ENCODE measurements around the gene NFATC1.

NFATC1 gene

DNA sequence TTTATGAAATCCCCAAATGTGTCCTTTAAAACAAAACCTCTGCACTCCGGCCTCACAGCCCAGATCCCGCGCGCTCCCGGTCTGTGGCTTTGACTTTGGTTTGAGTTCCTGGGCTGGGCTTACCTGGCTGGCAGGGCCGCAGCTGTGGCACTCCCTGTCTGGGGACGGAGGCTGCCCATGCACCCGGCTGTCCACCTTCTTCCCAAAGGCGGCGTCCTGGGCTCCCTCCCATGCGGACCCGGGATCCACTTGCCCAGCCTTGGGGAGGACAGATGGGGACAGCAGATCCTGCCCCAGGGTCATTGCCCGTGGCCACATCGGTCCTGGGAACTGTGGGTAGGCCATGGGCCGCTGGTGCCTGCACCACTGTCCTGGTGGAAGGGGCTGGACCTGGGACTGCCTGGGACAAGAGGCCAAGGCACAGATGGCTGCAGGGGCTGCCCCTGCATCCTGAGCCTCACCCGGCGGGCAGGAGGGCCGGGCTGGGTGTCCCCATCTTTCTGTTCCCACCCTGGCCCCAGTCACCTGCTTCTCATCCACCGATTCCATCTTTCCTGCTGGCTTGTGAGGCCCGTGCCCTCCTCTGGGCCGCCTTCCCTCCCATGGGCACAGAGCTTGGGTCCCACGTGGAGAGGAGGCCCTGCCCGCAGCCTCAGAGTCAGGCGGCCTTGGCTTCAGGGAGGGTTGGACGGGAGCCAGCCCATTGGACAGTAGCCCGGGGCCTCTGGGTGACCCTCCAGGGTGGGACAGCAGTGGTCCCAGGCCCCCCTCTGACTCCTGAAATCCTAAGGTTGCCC, 27.7 kb downstream of the NFATC1 start:
- no peak for DNase-seq (ENCODE audit: low spot score)

DNA sequence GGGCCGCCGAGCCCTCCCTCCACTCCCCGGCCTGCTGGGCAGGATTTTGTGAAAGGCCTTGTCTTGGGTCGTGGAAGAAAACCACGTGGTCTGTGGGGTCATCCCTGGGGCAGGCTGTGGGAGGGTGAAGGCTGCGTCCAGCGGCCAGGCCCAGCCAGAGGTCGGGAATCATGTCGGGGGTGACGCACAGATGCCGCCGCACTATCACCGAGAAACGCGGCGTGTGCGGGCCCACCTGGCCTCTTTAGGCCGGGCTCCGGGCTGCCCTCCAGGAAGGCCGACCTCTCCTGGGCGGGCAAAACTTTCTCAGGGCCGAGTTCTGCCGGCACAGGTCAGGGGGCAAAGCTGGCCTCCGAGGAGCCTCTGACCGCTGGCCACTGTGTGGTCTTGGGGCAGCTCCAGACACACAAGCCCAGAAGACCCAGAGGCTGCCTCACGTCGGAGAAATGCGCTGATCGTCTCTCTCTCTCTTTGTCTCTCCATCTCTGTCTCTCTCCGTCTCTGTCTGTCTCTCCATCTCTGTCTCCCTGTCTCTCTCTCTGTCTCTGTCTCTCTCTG, 28.4 kb downstream of the NFATC1 start:
- DNase-seq (ENCODE audit: low spot score) = no peak

DNA sequence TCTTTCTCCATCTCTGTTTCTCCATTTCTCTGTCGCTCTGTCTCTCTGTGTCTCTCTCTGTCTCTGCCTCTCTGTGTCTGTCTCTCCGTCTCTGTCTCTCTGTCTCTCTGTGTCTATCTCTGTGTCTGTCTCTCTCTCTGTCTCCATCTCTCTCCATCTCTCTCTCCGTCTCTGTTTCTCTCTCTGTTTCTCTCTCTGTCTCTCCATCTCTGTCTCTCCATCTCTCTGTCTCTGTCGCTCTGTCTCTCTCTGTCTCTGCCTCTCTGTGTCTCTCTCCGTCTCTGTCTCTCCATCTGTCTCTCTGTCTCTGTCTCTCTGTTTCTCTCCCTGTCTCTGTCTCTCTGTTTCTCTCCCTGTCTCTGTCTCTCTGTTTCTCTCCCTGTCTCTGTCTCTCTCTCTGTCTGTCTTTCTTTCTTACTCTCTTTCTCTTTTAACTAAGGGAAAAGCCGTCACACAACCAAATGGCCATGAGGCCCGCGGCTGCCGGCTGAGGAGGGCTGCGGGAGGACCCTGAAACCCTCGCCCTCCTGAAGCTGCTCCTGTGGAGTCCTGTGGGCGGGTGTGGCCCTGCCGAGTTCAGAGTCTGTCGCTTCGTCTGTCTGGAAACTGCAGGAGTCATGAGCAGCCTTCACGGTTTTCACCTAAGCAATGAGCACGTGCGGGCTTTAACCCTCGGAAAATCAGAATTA, 29.3 kb downstream of the NFATC1 start:
- DNase-seq (ENCODE audit: low spot score) = no peak

DNA sequence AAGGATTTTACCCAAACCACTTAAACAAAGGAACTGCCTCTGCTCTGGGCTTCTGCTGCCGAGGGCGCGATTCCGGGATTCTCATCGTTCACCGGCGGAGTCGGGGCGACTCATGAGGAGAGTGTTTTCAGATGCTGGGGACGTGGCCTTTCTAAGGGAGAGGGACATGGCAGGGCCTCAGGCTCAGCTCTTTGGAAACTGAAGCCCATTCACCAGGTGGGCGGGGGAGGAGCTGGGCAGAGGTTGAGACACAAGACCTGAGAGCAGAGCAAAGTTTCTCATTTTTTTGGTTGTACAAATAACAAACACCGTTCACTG, 29.8 kb downstream of the NFATC1 start:
- DNase-seq (ENCODE audit: low spot score) = no peak

DNA sequence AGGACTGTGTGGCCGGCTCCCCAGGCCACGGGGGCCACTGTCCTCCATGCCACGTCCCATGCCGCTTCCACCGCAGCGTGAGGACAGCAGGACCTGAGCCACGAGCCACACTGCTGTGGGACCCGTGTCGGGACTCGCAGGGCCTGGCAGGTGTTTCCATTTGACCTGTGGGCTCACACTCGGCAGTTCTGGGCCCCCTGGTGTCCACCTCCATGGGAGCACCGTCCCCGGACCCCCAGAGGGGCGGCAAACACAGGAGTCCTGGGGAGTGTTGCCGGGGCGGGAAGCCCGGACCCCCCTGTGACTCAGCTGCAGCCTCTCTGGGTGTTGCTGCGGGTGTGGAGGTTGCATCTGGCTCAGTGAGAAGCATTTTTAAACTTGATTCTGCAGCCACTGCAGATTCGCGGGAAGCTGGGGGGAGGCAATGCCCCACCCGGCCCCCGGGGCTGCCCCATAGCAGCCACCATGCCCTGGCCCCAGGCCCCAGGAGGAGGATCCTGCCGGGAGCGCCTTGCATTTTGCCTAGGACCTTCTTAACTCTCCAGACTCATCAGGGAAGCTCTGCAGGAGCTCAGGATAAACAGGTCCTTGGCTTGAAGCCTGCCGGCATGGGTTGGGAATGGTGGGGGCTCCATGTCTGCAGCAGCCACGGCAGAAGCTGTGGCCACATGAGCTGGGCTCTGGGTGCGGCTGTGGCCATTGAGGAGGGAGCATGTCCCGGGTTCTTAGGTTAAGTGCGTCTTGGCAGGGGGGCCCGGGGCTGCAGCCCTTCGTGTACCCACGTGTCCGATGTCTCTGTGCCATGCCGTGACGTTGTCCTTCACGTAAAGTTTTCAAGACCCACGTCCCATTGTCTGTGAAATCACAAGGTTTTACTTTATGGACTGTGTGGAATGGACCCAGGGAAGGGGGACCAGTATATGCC, 30.9 kb downstream of the NFATC1 start:
- no peak for DNase-seq (ENCODE audit: low spot score)

DNA sequence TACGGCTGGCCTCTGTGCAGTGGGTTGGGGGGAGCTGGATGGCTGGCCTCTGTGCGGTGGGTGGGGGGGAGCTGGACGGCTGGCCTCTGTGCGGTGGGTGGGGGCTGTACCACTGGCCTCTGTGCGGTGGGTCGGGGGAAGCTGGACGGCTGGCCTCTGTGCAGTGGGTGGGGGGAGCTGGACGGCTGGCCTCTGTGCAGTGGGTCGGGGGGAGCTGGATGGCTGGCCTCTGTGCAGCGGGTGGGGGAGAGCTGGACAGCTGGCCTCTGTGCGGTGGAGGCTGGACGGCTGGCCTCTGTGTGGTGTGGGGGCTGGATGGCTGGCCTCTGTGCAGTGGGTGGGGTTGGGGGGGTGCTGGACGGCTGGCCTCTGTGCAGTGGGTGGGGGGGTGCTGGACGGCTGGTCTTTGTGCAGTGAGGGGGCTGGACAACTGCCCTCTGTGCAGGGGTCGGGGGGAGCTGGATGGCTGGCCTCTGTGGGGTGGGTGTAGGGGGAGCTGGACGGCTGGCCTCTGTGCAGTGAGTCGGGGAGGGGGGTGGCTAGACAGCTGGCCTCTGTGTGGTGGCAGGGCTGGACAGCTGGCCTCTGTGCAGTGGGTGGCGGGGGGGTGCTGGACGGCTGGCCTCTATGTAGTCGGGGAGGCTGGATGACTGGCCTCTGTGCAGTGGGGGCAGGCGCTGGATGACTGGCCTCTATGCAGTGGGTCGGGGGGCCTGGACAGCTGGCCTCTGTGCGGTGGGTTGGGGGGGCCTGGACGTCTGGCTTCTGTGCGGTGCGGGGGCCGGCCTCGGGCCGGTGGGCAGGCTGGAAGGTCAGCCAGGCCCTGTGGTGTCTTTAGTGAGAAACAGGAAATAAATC, 31.9 kb downstream of the NFATC1 start:
- no peak for DNase-seq (ENCODE audit: low spot score)

DNA sequence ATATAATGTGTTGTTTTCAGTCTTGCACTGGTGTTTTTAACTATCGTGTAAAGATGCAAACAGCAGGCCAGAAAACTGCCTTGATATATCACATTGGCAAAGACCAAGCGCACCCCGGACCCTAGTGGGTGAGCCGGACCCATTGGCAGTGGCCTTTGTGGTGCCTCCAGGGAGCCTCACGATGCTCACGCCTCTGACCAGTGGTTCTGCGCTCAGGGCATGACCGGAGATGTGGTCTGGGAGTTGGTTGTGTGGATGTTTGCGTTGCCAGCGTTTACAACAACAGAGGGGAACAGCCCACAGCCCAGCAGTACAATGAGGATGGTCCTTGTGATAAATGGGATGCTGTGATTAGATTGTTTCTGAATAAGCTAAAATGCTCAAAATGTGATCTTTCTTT, 32.6 kb downstream of the NFATC1 start:
- DNase-seq (ENCODE audit: low spot score) = no peak

DNA sequence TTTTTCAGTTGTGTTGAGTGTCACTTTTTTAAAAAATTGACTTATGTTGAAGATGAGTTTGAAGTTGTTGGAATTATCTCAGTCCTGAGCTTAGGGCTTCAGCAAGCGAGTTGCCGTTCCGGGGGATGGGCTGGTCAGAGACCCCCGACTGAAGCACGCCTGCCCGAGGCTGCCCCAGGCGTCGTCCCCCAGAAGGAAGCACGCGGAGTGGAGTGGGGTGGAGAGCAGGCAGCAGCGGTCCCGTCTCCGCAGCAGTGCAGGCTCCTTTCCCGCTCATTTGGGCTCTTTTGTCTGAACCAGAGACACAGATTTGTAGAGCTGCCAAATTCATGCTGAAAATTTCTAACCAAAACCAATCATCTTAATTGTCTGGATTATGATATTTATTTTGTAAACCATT, 33.7 kb downstream of the NFATC1 start:
- no peak for DNase-seq (ENCODE audit: low spot score)

DNA sequence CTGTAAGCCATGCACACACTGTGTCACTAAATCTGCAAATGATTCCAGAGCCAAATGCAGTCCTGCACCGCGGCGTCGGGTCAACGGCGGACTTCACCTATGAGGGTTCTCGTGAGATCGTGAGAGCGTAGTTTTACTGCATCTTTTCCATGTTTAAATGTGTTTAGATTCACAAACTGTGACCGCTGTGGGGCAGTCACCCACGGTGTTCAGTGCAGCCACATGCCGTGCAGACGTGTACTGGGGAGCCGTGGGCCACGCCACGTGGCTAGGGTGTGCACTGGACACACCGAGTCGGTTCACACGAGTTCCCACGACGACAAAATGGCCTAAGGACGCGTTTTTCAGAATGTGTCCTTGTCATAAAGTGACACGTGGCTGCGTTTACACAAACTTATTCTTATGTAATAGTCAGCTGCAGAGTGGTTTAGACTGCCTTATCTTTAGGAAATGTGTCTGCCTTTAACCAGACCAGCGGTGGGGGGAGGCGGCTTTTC, 34.1 kb downstream of the NFATC1 start:
- no peak for DNase-seq (ENCODE audit: low spot score)

DNA sequence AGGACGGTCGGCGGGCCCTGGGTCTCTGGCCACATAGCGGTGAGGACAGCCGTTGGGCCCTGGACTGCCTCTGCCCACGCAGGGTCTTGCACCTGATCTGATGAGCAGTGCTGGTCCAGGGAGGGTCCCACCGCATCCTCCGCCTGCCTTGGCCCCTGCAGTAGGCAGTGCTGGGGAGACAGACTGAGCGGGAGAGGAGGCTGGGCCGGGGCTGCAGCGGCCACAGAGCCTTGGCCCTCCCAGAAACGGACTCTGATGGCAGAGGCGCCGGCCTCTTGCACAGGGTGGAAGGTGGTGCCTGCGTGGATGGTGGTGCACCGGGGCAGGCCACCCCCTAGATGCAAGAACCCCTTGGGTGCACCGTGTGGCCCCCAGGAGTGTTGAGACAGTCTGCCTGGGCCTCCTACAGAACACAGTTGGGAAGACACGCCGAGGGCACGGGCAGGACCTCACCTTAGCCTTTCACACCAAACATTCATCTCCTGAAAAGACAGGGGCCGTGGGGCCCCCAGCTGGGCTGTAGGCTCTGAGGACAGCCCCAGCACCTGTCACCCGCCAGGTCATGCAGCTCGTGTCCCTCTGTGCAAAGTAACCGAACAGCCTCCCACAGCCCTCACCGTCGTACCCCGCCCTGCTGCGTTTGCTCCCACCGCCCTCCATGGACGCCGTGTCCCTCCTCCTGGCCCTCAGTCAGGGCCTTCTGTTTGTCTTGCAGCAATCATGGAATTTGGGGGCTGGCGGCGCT, 36.8 kb downstream of the NFATC1 start:
- DNase-seq (ENCODE audit: low spot score) = no peak

DNA sequence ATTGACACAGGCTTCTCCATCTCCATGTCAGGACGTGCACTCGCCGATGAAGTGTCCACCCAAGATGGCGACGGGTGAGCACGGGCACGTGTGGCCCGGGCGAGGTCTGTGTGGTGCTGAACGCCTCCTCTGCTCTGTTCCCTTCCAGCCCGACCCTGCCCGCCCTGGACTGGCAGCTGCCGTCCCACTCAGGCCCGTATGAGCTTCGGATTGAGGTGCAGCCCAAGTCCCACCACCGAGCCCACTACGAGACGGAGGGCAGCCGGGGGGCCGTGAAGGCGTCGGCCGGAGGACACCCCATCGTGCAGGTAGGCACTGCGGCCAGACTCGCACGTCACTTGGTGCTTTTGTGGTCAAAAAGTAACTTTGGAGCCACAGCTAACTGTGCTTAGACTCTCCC, 37.7 kb downstream of the NFATC1 start:
- DNase-seq (ENCODE audit: low spot score) = no peak

DNA sequence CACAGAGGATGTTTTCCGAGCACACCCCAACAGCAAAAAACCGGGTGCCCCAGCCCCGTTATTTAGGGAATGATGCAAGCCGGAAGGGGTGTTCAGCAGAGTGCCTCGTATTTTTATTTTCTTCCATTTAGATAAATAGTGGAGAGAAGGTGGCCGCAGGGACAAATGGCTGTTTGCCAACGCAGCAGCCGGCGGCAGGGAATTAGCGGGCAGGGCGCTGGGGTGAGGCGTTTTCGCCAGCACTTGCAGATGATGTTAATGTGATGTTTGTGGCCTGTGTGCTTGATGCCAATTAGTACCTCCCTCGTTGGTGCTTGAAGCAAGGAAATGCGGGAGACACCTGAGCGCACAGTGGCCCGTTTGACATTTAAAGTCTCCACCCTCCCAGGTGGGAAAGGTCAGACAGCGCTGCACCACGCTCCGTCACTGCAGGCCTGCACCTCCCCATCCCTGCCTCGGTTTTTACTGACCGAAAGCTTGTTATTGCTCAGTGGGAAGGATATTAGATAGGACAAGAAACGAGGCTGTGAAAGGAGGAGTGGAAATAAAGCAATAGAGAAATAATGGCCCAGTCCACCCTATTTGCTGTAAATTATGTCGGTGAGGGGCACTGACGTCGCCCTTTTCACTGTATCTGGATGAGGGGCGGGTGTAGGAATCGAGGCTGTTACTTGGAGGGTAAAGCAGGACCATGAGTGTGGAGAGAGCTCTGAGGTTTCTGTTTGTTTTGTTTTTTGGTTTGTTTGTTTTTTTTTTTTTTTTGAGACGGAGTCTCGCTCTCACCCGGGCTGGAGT, 39.1 kb downstream of the NFATC1 start:
- no peak for DNase-seq (ENCODE audit: low spot score)

DNA sequence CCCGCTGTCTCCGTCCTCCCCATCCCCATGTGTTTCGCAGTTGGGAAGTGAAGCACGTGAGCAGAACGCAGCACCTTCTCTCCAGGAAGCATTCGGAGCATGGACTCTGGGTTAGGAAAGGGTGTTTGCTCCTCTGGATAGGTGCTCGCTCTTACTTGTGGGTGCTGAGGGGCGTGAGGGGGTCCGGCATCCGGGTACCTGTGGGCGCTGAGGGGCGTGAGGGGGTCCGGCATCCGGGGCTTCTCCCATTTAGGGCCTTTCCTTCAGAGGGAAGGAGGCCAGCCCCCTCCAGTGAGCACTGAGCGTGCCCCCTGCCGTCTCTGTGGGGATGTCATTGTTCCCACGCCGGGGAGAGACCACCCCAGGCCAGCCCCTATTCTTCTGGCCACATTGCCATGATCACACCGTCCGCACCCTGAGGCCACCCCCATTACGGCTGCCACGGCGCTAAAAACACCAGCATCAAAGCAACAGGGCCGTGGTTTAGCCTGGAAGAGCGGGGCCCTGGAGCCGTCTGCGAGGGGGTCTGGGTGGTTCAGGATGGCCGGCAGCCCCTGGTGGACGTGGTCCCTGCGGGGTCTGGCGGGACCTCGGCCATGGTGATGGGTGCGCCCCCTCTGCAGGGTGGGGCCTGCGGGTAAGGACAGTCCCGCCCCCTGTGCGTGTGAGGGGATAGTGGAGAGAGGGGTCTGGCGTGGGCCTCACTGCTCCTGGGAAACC, 41.0 kb downstream of the NFATC1 start:
- DNase-seq (ENCODE audit: low spot score) = no peak

DNA sequence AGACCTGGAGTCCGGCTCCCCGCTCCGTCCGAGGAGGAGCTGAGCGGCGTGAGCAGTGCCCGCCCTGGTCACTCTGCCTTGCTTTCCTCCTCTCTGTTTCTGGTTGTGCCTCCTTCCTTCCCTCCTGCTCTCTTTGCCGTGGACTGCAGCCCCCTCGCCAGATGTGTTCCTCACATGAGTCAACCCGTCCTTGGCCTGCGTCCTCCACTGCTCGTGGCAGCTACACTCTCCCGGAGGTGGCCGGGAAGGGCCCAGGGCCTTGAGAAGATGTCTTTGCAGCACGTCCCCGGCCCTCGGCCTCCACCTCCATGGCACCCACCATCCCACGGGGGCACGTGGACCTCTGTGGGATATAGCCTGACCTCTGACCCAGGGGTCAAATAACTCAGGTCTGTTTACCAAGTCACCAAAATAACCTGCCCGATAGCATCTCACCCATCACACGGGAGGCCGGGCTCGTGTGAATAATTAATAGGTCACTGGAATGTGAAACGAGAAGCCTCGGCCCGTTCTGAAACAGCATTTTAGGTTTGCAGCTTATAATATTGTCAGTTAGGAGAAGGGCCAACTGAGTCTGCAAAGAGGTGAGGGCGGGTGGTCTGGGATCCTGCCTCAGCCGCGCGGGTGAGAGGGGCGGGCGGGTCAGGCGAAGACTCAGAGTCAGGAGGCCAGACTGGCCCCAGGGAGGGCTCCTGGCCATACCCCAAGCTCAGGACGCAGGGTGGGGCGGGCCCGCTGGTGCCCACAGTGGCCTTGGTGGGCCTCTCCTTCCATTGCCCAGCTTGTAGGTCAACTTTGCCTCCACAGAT, 42.6 kb downstream of the NFATC1 start:
- DNase-seq (ENCODE audit: low spot score) = no peak

DNA sequence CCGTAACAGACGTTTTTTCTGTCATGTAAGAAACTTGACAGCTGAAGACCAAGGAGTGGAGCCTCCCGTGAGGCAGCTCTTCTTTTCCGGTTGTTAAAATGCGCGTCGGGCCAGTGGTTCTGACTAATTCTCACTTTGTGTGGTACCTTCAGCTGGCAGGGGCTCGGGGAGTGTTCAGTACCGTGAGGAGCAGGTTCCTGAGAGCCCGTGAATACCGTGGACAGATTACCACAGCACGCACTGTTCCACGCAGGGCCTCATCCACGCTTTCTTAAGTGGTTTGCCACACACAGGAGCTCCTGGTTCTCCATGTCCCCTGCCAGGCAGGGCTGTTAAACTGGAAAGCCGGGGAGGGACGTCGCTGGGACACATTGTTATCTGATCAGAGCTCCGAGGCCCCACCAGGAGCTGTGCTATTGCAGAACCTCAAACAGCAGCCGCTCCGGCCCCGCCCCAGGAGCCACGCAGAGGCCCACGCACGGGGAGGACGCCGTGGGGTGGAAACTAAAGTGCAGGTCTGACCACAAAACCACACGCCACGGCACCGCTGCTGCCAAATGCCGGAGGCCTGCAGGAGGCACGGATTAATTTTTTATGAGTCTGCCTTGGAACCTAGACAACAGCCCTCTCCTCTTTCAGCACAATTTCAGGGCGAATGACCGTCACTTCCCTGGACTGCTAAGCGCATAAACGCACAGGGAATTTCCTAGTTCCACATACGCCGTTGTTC, 43.3 kb downstream of the NFATC1 start:
- DNase-seq (ENCODE audit: low spot score) = no peak

DNA sequence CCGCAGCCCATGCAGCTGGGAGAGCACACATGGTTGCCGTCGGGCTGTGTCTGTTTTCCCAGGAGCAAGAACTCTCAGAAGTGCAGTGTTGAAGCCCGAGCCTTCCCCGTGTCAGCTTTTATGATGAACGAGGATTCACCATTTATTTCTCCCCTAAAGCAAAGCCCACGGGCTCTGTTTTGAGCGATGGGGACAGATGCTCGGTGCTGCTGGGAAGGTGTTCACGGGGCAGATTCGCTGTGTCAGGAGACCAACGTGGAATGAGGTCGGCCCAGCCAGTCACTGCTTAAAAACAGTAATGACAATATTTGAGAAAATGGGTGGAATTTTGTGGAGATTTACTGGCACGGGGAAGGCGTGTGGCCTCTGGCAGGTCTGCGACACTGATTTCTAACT, 43.9 kb downstream of the NFATC1 start:
- no peak for DNase-seq (ENCODE audit: low spot score)

DNA sequence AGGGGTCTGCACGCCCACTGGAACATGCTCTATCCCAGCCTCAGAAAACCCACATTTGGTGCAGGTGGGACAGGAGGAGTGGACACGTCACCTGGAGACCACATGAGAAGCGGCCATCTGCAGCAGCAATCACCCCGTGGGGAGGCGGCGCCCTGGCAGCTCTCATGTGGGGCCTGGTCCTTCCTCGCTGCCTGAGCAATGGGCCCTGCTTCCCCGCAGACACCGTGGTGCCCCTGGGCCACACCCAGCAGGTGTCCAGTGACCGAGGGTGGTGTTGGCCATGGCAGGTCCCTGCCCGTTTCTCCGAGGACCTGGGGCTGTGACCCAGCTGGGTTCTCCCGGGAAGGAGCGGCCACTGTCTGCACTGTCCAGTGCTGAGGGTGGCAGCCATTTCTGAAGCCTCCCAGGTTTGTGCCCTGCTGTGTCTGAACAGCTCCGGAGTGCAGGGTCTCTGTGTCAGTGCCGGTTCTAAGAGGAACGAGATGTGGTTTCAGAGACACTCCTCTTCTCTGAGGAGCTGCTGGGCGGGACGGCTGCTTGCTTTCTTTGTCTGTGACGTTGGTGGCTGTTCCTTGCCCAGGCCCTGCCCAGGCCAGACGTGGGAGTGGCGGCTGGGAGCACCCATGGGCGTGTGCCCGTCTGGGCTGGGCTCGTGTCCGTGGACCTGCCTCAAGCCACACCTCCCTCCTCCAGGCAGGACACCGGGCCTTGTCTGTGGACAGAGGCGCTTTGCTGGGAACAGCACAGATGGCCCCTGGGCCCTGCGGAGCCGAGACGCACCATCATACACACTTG, 44.8 kb downstream of the NFATC1 start:
- DNase-seq (ENCODE audit: low spot score) = no peak

All from putamen (tissue), 1 donor.